NT2/D1 (cell line): ENCODE measurements around the gene TNFRSF1A.

Experiments used
- SUZ12 ChIP-seq: IDR thresholded peaks from 2 replicates; pipeline ENCODE4 v1.6.1; 2011; ENCODE audit not compliant: insufficient read length, insufficient read depth; ENCODE audit errors: extremely low read depth
- YY1 ChIP-seq: IDR thresholded peaks from 2 replicates; pipeline ENCODE4 v1.6.1; 2011; ENCODE audit not compliant: insufficient read length, insufficient read depth

GRCh38 chr12:6375269-6376078, 33.6 kb upstream of the TNFRSF1A start, which contains the start of gene SCNN1A:
- TF ChIP-seq SUZ12 (no peak), YY1 (no peak)
